ENCODE measurements around the gene KREMEN1.

KREMEN1 gene

GRCh38 chr22:29108137-29108536, 35.3 kb downstream of the KREMEN1 start:
- H3K4ac ChIP-seq (ENCODE audit: low read depth, low read length): no peak overlapping the region
- no peak overlapping the region for H3K18ac ChIP-seq (ENCODE audit: low read length)
- no peak overlapping the region for H4K8ac ChIP-seq (ENCODE audit: low read depth, low read length)
- no CpG with 5 or more reads among the region's 5 CpGs for WGBS (ENCODE audit: extremely low coverage, insufficient coverage, low lambda C conversion rate)
- no peak overlapping the region for H3K4me2 ChIP-seq (ENCODE audit: low read length)
- H3K56ac ChIP-seq (ENCODE audit: low read length): no peak overlapping the region
- H2BK5ac ChIP-seq (ENCODE audit: low read length): no peak overlapping the region
- peaks cover 3% of the 10 kb centered on the region for H3K4me1 ChIP-seq (ENCODE audit: control insufficient read depth, low read depth, low read length)
- DNase-seq: no peak
- H4K5ac ChIP-seq (ENCODE audit: low read length): no peak overlapping the region
- H2AK5ac ChIP-seq (ENCODE audit: low read length): no peak overlapping the region
- H3K79me2 ChIP-seq (ENCODE audit: control insufficient read depth, insufficient read depth, low read length): no peaks in the 10 kb centered on the region
- H3K9ac ChIP-seq (ENCODE audit: low read length): no peak overlapping the region
- no peak overlapping the region for H3K23ac ChIP-seq (ENCODE audit: low read length)
- no peak overlapping the region for H2BK120ac ChIP-seq (ENCODE audit: low read depth, low read length)
- H3K4me3 ChIP-seq (ENCODE audit: low read length): no peak overlapping the region
- no peak overlapping the region for H2BK15ac ChIP-seq (replicated peaks; ENCODE audit: low read depth)
- no peaks in the 10 kb centered on the region for H3K79me1 ChIP-seq (ENCODE audit: low read length)
- H3K27ac ChIP-seq (ENCODE audit: low read depth, low read length): no peak overlapping the region
- H3K27me3 ChIP-seq (ENCODE audit: insufficient read depth, low read length, poor library complexity): no peaks in the 10 kb centered on the region
- no peaks in the 10 kb centered on the region for H3K36me3 ChIP-seq (ENCODE audit: control insufficient read depth, insufficient read depth, low read length)

DNA sequence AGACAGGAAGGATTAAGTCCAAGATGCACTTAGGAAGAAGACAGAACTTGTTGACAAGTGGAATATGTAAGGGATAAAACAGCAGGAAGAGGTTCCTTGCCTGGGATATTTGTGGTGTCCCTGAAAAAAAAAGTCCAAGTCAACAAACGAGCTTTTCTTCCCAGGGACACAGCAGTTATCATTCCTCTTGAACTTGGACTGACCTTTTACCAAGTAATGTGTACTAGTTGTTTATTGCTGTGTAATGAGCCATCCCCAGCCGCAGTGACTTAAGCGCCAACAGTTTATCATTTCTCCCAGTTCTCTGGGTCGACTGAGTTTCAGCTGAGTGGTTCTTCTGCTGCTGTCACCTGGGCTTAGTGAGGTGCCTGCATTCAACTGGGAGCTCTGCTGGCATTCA, 37.0 kb downstream of the KREMEN1 start:
- H3K27ac ChIP-seq (ENCODE audit: low read depth, low read length): no peak overlapping the region
- WGBS (ENCODE audit: extremely low coverage, insufficient coverage, low lambda C conversion rate): no CpG with 5 or more reads among the region's 4 CpGs

DNA sequence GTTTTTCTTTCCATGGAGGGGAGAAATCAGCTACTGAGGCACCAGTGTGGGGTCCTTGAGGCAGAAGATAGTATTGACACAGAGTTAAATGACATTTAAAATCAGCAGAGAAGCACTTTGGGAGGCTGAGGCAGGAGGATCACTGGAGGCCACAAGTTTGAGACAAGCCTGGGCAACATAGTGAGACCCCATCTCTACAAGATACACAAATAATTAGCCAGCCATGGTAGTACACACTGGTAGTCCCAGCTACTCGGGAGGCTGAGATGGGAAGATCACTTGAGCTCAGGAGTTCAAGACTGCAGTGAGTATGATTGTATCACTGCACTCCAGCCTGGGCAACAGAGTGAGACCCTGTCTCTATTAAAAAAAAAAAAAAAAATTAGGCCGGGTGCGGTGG, 38.1 kb downstream of the KREMEN1 start:
- Histone ChIP-seq H2BK120ac (ENCODE audit: low read depth, low read length) (no peak overlapping the region), H3K4ac (ENCODE audit: low read depth, low read length) (no peak overlapping the region), H3K23ac (ENCODE audit: low read length) (no peak overlapping the region), H2AK5ac (ENCODE audit: low read length) (no peak overlapping the region), H3K9ac (ENCODE audit: low read length) (no peak overlapping the region), H3K18ac (ENCODE audit: low read length) (no peak overlapping the region), H2BK5ac (ENCODE audit: low read length) (no peak overlapping the region), H4K5ac (ENCODE audit: low read length) (no peak overlapping the region), H3K4me2 (ENCODE audit: low read length) (no peak overlapping the region), H3K4me3 (ENCODE audit: low read length) (no peak overlapping the region), H4K8ac (ENCODE audit: low read depth, low read length) (no peak overlapping the region), H3K4me1 (ENCODE audit: control insufficient read depth, low read depth, low read length) (no peaks in the 10 kb centered on the region), H3K36me3 (ENCODE audit: control insufficient read depth, insufficient read depth, low read length) (no peaks in the 10 kb centered on the region), H3K56ac (ENCODE audit: low read length) (no peak overlapping the region), H2BK15ac (replicated peaks; ENCODE audit: low read depth) (no peak overlapping the region), H3K27me3 (ENCODE audit: insufficient read depth, low read length, poor library complexity) (no peaks in the 10 kb centered on the region), H3K27ac (ENCODE audit: low read depth, low read length) (no peak overlapping the region), H3K79me2 (ENCODE audit: control insufficient read depth, insufficient read depth, low read length) (no peaks in the 10 kb centered on the region), H3K79me1 (ENCODE audit: low read length) (no peaks in the 10 kb centered on the region)
- DNase-seq: no peak
- WGBS (ENCODE audit: extremely low coverage, insufficient coverage, low lambda C conversion rate): no CpG with 5 or more reads among the region's 3 CpGs

More for the DNA sequence above, 37.0 kb downstream of the KREMEN1 start:
- no peak overlapping the region for H2BK15ac ChIP-seq (replicated peaks; ENCODE audit: low read depth)
- H3K56ac ChIP-seq (ENCODE audit: low read length): no peak overlapping the region
- H3K79me1 ChIP-seq (ENCODE audit: low read length): no peaks in the 10 kb centered on the region
- no peaks in the 10 kb centered on the region for H3K79me2 ChIP-seq (ENCODE audit: control insufficient read depth, insufficient read depth, low read length)
- no peak for DNase-seq
- H2BK5ac ChIP-seq (ENCODE audit: low read length): no peak overlapping the region
- no peak overlapping the region for H4K8ac ChIP-seq (ENCODE audit: low read depth, low read length)
- no peak overlapping the region for H3K4me2 ChIP-seq (ENCODE audit: low read length)
- H2AK5ac ChIP-seq (ENCODE audit: low read length): no peak overlapping the region
- H3K36me3 ChIP-seq (ENCODE audit: control insufficient read depth, insufficient read depth, low read length): no peaks in the 10 kb centered on the region
- no peak overlapping the region for H3K18ac ChIP-seq (ENCODE audit: low read length)
- no peaks in the 10 kb centered on the region for H3K27me3 ChIP-seq (ENCODE audit: insufficient read depth, low read length, poor library complexity)
- H3K23ac ChIP-seq (ENCODE audit: low read length): no peak overlapping the region
- no peak overlapping the region for H3K4me3 ChIP-seq (ENCODE audit: low read length)
- H4K5ac ChIP-seq (ENCODE audit: low read length): no peak overlapping the region
- H3K4ac ChIP-seq (ENCODE audit: low read depth, low read length): no peak overlapping the region
- H2BK120ac ChIP-seq (ENCODE audit: low read depth, low read length): no peak overlapping the region
- no peaks in the 10 kb centered on the region for H3K4me1 ChIP-seq (ENCODE audit: control insufficient read depth, low read depth, low read length)
- no peak overlapping the region for H3K9ac ChIP-seq (ENCODE audit: low read length)

- Histone ChIP-seq H3K36me3 (ENCODE audit: control insufficient read depth, insufficient read depth, low read length) (no peaks in the 10 kb centered on the region), H2BK5ac (ENCODE audit: low read length) (no peak overlapping the region), H3K79me1 (ENCODE audit: low read length) (no peaks in the 10 kb centered on the region), H4K5ac (ENCODE audit: low read length) (no peak overlapping the region), H3K9ac (ENCODE audit: low read length) (no peak overlapping the region), H3K4me1 (ENCODE audit: control insufficient read depth, low read depth, low read length) (no peaks in the 10 kb centered on the region), H2BK15ac (replicated peaks; ENCODE audit: low read depth) (no peak overlapping the region), H3K56ac (ENCODE audit: low read length) (no peak overlapping the region), H3K27ac (ENCODE audit: low read depth, low read length) (no peak overlapping the region), H2BK120ac (ENCODE audit: low read depth, low read length) (no peak overlapping the region), H2AK5ac (ENCODE audit: low read length) (no peak overlapping the region), H3K79me2 (ENCODE audit: control insufficient read depth, insufficient read depth, low read length) (no peaks in the 10 kb centered on the region), H3K4me3 (ENCODE audit: low read length) (no peak overlapping the region), H4K8ac (ENCODE audit: low read depth, low read length) (no peak overlapping the region), H3K4me2 (ENCODE audit: low read length) (no peak overlapping the region), H3K4ac (ENCODE audit: low read depth, low read length) (no peak overlapping the region), H3K27me3 (ENCODE audit: insufficient read depth, low read length, poor library complexity) (no peaks in the 10 kb centered on the region), H3K23ac (ENCODE audit: low read length) (no peak overlapping the region), H3K18ac (ENCODE audit: low read length) (no peak overlapping the region)
- peak; percentile 39 for DNase-seq
- WGBS (ENCODE audit: extremely low coverage, insufficient coverage, low lambda C conversion rate): no CpG with 5 or more reads among the region's 3 CpGs
Measured at GRCh38 chr22:29112121-29112520, 39.3 kb downstream of the KREMEN1 start.

DNA sequence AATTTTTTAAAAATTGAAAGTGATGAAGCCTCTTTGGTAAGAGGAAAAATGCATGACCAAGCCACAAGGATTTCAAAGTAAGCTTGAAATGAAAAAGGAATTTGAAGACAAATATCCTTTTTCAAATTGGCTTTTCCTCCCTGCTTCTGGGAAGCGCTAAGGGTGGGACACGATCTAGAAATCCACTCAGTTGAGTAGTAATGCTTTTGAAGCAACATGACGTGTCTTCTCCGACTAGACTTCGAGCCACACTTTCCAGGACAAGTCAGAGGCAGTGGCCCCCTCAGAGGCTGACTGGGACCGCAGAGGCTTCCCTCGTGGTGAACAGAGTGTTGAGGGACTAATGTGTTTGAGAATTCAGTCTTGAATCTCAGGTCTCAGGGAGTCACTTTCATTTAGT, 39.8 kb downstream of the KREMEN1 start:
- Histone ChIP-seq H2AK5ac (ENCODE audit: low read length) (no peak overlapping the region), H3K9ac (ENCODE audit: low read length) (no peak overlapping the region), H2BK120ac (ENCODE audit: low read depth, low read length) (no peak overlapping the region), H4K5ac (ENCODE audit: low read length) (no peak overlapping the region), H2BK15ac (replicated peaks; ENCODE audit: low read depth) (no peak overlapping the region), H2BK5ac (ENCODE audit: low read length) (no peak overlapping the region), H3K4ac (ENCODE audit: low read depth, low read length) (no peak overlapping the region), H3K4me3 (ENCODE audit: low read length) (no peak overlapping the region), H3K23ac (ENCODE audit: low read length) (no peak overlapping the region), H3K4me2 (ENCODE audit: low read length) (no peak overlapping the region), H3K79me2 (ENCODE audit: control insufficient read depth, insufficient read depth, low read length) (no peaks in the 10 kb centered on the region), H3K18ac (ENCODE audit: low read length) (no peak overlapping the region), H3K79me1 (ENCODE audit: low read length) (no peaks in the 10 kb centered on the region), H4K8ac (ENCODE audit: low read depth, low read length) (no peak overlapping the region), H3K27ac (ENCODE audit: low read depth, low read length) (no peak overlapping the region), H3K56ac (ENCODE audit: low read length) (no peak overlapping the region), H3K27me3 (ENCODE audit: insufficient read depth, low read length, poor library complexity) (no peaks in the 10 kb centered on the region), H3K36me3 (ENCODE audit: control insufficient read depth, insufficient read depth, low read length) (no peaks in the 10 kb centered on the region), H3K4me1 (ENCODE audit: control insufficient read depth, low read depth, low read length) (no peaks in the 10 kb centered on the region)
- no CpG with 5 or more reads among the region's 7 CpGs for WGBS (ENCODE audit: extremely low coverage, insufficient coverage, low lambda C conversion rate)
- no peak for DNase-seq

GRCh38 chr22:29113319-29113718, 40.5 kb downstream of the KREMEN1 start:
- Histone ChIP-seq H3K9ac (ENCODE audit: low read length) (no peak overlapping the region), H3K4me3 (ENCODE audit: low read length) (no peak overlapping the region), H3K18ac (ENCODE audit: low read length) (no peak overlapping the region), H2BK120ac (ENCODE audit: low read depth, low read length) (no peak overlapping the region), H4K8ac (ENCODE audit: low read depth, low read length) (no peak overlapping the region), H3K56ac (ENCODE audit: low read length) (no peak overlapping the region), H3K4me2 (ENCODE audit: low read length) (no peak overlapping the region), H3K4me1 (ENCODE audit: control insufficient read depth, low read depth, low read length) (no peaks in the 10 kb centered on the region), H3K27ac (ENCODE audit: low read depth, low read length) (no peak overlapping the region), H3K36me3 (ENCODE audit: control insufficient read depth, insufficient read depth, low read length) (no peaks in the 10 kb centered on the region), H3K27me3 (ENCODE audit: insufficient read depth, low read length, poor library complexity) (no peaks in the 10 kb centered on the region), H3K79me2 (ENCODE audit: control insufficient read depth, insufficient read depth, low read length) (no peaks in the 10 kb centered on the region), H2BK5ac (ENCODE audit: low read length) (no peak overlapping the region), H3K4ac (ENCODE audit: low read depth, low read length) (no peak overlapping the region), H2BK15ac (replicated peaks; ENCODE audit: low read depth) (no peak overlapping the region), H4K5ac (ENCODE audit: low read length) (no peak overlapping the region), H2AK5ac (ENCODE audit: low read length) (no peak overlapping the region), H3K23ac (ENCODE audit: low read length) (no peak overlapping the region), H3K79me1 (ENCODE audit: low read length) (no peaks in the 10 kb centered on the region)
- WGBS (ENCODE audit: extremely low coverage, insufficient coverage, low lambda C conversion rate): no CpG with 5 or more reads among the region's 4 CpGs
- no peak for DNase-seq
